DMS114 treated with DMSO at 0.1 percent for 48 hours (cell line): ENCODE measurements around the gene NFIX.
A peak's percentile ranks its signal among the peaks of the same experiment; 100 is the strongest.

ENCODE experiments used
- DNase-seq: peaks from one replicate; lab custom pipeline; 2025; ENCODE audit not compliant: unreplicated experiment; lab: John Stamatoyannopoulos, UW

The NFIX gene

GRCh38 chr19:13089857-13090507 lies 94.7 kb downstream of the NFIX start:
- DNase-seq: no peak

DNA sequence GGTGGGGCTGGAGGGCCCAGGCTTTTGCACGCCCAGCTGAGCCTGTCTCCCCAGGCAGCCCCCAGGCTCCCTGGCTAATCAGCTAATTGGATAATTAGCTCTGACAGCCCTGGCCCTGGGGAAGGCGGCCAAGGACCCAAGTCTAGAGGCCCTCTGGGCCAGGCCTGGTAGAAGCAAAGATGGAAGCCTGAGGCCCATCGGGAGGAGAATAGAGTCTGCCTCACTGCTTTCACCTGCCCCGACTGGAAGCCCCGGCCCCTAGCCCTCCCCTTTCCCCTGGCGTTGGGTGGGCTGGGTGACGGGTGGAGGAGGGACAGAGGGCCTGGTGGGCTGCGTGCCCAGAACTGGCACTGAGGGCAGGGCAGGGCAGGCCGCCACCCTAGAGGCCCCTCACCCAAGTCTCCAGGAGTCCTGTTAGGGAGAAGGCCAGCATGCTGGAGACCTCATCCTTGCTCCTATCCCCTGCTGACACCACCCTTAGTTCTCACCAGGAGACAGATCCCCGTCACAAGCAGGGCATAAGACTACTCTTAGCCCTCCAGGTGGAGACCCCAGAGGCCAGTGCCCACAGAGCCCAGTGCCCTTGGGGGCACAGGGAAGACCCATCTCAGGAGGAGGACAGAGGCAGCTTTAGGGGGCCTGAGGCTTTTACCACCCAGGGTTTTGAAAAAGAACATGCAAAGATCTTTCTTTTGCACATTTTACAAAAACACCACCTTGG lies 95.4 kb downstream of the NFIX start:
- DNase-seq: no peak

DNA sequence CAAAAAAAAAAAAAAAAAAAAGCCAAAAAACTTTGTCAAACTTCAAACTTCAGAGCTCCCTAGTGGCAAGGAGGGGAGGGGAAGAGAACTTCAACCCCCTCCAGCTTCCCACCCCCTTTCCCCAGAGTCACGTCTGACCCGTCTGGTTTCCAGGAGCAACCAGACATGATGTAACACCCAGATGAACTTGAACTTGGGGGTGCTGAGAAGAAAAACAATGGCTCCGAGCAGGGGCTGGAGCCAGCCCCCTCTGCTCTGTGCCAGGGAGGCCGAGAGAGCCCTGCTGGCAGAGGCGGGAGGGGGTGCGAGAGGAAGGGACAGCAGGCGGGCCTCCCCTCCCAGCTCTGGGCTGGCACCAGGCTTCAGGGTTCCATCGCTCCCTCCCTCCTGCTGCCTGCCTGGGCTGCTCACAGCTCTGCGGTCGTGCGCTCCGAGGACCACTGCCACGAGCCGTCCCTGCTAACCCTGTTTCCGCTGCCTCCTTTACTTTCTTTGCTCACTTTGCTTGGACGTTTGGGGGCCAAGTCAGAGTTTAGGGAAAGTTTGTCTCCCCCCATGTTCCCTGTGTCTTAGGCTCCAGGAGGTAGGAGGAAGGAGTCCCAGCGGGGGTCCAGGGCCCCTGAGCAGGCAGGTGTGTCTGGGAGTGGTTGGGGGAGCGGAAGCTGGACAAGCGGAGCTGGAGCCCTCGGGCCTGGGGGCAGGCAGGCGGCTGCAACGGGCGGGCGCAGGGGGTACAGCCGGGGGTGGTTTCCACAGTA lies 96.3 kb downstream of the NFIX start:
- DNase-seq: no peak

- DNase-seq: no peak
These were observed 96.9 kb downstream of the NFIX start for GRCh38 chr19:13092158-13092543.

DNA sequence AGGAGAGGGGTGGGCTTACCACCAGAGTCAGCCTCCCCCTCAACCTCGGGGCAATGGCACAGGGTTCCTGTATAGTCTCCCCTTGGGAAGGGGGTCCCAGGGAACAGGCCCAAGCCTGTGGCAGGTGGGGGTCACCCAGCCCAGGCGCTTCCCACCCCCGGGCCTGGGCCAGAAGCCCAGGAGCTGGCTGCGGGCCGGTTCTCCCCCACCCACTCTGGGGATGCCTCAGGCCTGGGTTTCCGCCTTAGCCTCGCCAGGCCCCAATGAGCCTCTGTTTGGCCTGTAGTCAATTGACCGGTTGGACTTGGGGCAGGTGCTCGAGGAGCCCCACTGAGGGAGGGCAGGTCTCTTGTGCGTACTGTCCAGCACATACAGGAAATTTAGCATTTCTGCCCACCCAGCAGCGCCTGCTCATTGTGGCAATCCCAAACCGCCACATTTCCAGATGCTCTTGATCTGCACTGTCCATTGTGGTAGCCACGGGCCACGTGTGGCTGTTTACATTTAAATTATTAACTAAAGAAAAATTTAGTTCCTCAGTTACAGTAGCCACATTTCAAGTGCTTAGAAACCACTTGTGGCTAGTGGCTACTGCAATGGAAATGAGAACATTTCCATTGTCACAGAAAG lies 97.4 kb downstream of the NFIX start:
- DNase-seq: no peak

GRCh38 chr19:13093407-13094105 lies 98.3 kb downstream of the NFIX start:
- DNase-seq: peak; percentile 25

DNA sequence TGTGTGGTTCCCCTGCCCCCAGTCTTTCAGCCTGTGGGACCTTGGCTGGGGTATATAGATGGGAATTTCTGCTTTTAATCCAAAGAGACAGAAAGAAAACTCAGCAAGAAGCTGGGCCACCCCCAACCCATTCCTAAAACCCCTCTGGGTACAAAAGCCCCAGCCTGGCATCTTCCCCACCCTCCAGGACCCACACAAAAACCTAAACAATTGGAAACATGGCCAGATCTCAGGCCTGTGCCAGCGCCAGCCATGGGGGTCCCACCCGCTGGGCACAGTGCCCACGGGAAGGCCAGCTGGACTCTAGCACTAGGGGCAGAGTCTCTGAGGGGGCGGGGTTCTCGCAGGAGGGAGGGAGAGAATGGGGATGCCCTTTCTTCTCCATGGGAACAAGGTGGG lies 98.8 kb downstream of the NFIX start:
- DNase-seq: no peak

DNA sequence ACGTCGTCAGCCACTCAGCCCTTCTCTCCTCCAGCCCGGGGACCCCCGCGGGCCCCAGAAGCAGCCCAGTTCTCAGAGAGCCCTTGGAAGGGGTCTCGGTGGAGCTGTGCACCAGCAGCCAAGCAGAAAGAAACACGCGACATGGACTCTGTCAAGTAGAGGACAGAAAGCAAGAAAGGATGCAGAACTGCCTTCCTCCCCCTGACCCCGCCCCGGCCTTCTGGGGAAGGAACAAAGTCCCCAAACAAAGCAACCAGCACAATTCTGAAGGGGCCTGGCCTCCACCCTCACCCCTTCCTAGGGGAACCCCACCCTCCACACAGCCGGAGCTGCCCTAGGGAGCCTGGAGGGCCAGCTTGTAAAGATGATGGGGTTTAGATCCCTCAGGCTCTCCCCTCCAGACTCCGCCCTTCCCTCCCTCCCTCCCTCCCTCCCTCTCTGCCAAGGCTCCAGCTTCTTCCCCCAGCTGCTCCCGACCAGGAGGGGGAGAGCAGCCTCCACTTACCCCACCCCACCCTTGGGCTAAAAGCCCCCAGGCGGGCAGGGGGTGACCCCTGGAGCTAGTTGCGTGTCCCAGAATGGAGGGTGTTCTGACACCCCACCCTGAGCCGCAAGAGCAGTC lies 99.6 kb downstream of the NFIX start:
- DNase-seq: no peak

DNA sequence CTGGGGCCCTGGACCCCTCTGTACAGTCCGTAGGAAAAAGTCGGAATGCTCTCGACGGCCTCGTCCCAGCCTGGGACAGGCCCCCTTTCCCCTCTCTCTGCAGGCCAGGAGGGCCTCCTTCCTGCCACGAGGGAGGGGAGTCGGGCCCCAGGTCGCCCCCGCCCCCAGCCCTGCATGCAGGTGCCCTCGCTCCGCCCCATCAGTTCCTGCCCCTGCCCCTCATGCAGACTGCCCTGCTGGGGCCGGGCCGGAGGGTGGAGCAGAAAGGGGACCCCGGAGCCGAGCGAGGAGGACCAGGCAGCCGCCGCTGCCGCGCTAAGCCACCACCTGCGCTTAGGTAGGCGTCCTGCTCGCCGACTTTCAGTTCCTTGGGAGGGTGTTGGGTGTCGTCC lies 100.1 kb downstream of the NFIX start:
- no peak for DNase-seq

DNA sequence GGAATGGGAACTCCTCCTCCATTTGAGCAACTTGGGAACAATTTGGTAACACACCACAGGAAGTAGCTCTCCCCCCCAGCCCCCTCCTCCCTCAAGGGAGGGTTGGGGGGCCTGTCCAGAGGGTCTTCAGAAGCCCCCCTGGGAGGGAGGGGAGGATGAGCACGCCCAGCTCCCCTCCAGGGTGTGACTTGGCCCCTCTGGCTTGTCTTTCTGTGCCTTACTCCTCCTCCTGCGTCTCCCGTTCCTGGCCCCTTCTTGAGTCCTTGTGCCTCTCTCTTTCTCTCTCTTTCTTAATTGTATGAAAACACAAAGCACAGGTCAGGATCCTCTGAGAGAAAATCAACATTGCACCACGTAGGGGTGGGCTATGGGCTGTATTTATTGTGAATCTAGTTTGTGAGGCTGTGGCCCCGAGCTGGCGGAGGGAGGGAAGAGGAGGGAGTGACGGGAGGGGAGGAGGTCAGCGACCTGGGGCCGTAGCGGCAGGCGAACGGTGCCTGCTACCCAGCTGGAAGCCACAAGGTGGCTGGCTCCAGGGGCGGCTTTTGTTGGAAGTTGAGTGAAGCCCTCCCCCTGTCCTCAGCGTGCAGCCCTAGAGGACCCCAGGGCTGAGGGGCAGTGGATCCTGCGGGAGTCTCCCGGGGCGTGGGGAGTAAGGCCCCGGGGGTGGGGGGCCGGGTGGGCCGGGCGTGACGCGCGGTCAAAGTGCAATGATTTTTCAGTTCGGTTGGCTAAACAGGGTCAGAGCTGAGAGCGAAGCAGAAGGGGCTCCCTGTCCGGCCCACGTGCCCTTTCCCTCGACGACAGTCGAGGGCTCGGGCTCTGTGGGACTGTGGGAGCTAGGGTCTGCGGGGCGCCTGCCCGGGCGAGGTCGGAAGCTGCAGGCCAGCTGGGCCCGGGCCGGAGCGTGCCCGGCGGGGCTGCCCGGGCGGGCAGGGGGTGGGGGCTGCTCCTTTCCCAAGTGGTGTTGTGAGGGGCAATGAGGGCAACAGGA lies 101.0 kb downstream of the NFIX start:
- no peak for DNase-seq

GRCh38 chr19:13097033-13097462 lies 101.8 kb downstream of the NFIX start:
- DNase-seq: no peak

- no peak for DNase-seq
These were observed 102.4 kb downstream of the NFIX start for GRCh38 chr19:13097463-13098258.

GRCh38 chr19:13098277-13099072 lies 103.2 kb downstream of the NFIX start:
- no peak for DNase-seq

GRCh38 chr19:13099073-13099999 lies 104.1 kb downstream of the NFIX start:
- no peak for DNase-seq

GRCh38 chr19:13100031-13100588 lies 104.8 kb downstream of the NFIX start:
- DNase-seq: no peak

DNA sequence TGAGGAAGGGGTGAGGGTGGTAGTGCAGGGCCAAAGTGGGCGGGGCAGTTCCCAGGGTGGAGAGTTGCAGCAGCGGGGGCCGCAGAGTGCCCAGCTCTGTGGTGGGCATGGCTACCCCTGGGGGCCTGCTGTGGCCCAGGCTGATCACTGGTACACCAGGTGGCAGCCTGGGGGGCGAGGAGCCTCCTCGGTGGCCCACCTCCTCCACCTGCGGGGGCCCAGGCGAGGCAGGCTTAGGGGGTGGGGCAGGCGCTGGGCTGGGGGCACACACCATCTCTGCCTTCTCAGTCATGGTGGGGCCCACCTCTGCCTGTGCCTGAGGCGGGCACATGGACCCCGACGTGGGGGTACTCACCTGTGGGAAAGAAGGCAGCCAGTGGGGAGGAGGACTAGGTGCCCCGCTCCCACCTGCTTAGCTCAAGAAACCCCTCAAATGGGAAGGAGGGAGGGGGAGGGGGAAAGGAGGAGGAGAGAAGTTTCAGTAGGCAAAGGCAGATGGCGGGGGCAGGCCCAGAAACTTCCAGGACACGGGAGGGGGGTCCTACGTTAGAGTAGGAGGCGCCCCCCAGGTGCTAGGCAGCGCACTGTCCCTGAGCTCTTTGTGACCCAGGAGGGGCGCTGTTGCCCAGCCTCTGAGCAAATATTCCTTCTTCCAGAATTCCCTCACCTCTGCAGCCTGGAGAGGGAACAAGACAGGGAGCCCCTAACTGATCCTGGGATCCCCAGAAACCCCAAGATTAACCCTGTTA lies 105.7 kb downstream of the NFIX start:
- DNase-seq: no peak
